ENCODE data around the gene KIRREL3. TPM values are rescaled to one million over a fixed set of nuclear protein-coding genes. Genes with fewer than 3 reads are reported as not detected.

The KIRREL3 gene
- total RNA-seq, 1 experiment from 2014 or later = 2.2 TPM

GRCh38 chr11:126601550-126602215 is 398.9 kb downstream of the KIRREL3 start:
- Histone ChIP-seq H4K20me1 (ENCODE audit: insufficient read depth) (no peaks in the 10 kb centered on the region; the same call in 1 of the 2 replicates), H3K9me3 (ENCODE audit: insufficient read depth, low read depth) (no peaks in the 10 kb centered on the region), H3K27me3 (ENCODE audit: insufficient read depth, low read depth) (peaks cover 98% of the 10 kb centered on the region), H3K4me1 (replicated peaks; ENCODE audit: insufficient read depth) (no peaks in the 10 kb centered on the region), H3K36me3 (ENCODE audit: low read depth) (no peaks in the 10 kb centered on the region), H3K27ac (no peak overlapping the region), H3K79me2 (ENCODE audit: low read depth) (no peaks in the 10 kb centered on the region), H2AFZ (no peak overlapping the region), H3K4me2 (no peak overlapping the region), H3K4me3 (no peak overlapping the region), H3F3A (ENCODE audit: insufficient read depth, low read depth) (no peaks in the 10 kb centered on the region), H3K9me2 (ENCODE audit: insufficient read depth) (no peaks in the 10 kb centered on the region)
- ChIA-PET POLR2A (ENCODE audit: unreplicated experiment) (interaction anchor here (0.5 kb wide), 1 partner anchor 93 kb away, joined by 3 read pairs; no protein-coding TSS in a partner anchor), CTCF (no interaction called here)
- intact Hi-C loops (cut with micrococcal nuclease; ENCODE audit: unreplicated experiment) = loop anchor here (10.0 kb wide), 1 partner anchor 163 kb away; no protein-coding TSS in a partner anchor
- no peak for DNase-seq
- BruUV-seq (replicated peaks) = no TSS peak
- TF ChIP-seq, protein P1, sequence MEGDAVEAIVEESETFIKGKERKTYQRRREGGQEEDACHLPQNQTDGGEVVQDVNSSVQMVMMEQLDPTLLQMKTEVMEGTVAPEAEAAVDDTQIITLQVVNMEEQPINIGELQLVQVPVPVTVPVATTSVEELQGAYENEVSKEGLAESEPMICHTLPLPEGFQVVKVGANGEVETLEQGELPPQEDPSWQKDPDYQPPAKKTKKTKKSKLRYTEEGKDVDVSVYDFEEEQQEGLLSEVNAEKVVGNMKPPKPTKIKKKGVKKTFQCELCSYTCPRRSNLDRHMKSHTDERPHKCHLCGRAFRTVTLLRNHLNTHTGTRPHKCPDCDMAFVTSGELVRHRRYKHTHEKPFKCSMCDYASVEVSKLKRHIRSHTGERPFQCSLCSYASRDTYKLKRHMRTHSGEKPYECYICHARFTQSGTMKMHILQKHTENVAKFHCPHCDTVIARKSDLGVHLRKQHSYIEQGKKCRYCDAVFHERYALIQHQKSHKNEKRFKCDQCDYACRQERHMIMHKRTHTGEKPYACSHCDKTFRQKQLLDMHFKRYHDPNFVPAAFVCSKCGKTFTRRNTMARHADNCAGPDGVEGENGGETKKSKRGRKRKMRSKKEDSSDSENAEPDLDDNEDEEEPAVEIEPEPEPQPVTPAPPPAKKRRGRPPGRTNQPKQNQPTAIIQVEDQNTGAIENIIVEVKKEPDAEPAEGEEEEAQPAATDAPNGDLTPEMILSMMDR (conservative IDR thresholded peaks at IDR 0.05) = no peak
- TF ChIP-seq EZH2 (IDR thresholded peaks at IDR 0.05; ENCODE audit: low read depth) = no peak

- intact Hi-C loops (cut with micrococcal nuclease; ENCODE audit: unreplicated experiment) = loop anchor here (10.0 kb wide), 1 partner anchor 164 kb away; no protein-coding TSS in a partner anchor
- Histone ChIP-seq H3K4me1 (replicated peaks; ENCODE audit: insufficient read depth) (no peaks in the 10 kb centered on the region), H3K9me2 (ENCODE audit: insufficient read depth) (no peaks in the 10 kb centered on the region), H3K36me3 (ENCODE audit: low read depth) (no peaks in the 10 kb centered on the region), H3K4me3 (no peak overlapping the region), H4K20me1 (ENCODE audit: insufficient read depth) (no peaks in the 10 kb centered on the region; the same call in 1 of the 2 replicates), H3K27me3 (ENCODE audit: insufficient read depth, low read depth) (peaks cover 98% of the 10 kb centered on the region), H2AFZ (no peak overlapping the region), H3K4me2 (no peak overlapping the region), H3K27ac (no peak overlapping the region), H3K9me3 (ENCODE audit: insufficient read depth, low read depth) (no peaks in the 10 kb centered on the region), H3F3A (ENCODE audit: insufficient read depth, low read depth) (no peaks in the 10 kb centered on the region), H3K79me2 (ENCODE audit: low read depth) (no peaks in the 10 kb centered on the region)
- TF ChIP-seq, protein P1 (conservative IDR thresholded peaks at IDR 0.05) = no peak
- TF ChIP-seq EZH2 (IDR thresholded peaks at IDR 0.05; ENCODE audit: low read depth) = no peak
- BruUV-seq (replicated peaks) = no TSS peak
- DNase-seq = no peak
- ChIA-PET POLR2A (ENCODE audit: unreplicated experiment) (interaction anchor here (0.5 kb wide), 1 partner anchor 94 kb away, joined by 3 read pairs; no protein-coding TSS in a partner anchor), CTCF (no interaction called here)
Observed at GRCh38 chr11:126601136-126601535, 399.4 kb downstream of the KIRREL3 start.

GRCh38 chr11:126599217-126599897 is 401.2 kb downstream of the KIRREL3 start:
- Histone ChIP-seq H3K4me2 (no peak overlapping the region), H3K79me2 (ENCODE audit: low read depth) (no peaks in the 10 kb centered on the region), H3K27ac (no peak overlapping the region), H3F3A (ENCODE audit: insufficient read depth, low read depth) (no peaks in the 10 kb centered on the region), H3K4me3 (no peak overlapping the region), H3K27me3 (ENCODE audit: insufficient read depth, low read depth) (peaks cover 100% of the 10 kb centered on the region), H4K20me1 (ENCODE audit: insufficient read depth) (no peaks in the 10 kb centered on the region; the same call in 1 of the 2 replicates), H3K4me1 (replicated peaks; ENCODE audit: insufficient read depth) (no peaks in the 10 kb centered on the region), H3K36me3 (ENCODE audit: low read depth) (no peaks in the 10 kb centered on the region), H3K9me2 (ENCODE audit: insufficient read depth) (no peaks in the 10 kb centered on the region), H3K9me3 (ENCODE audit: insufficient read depth, low read depth) (no peaks in the 10 kb centered on the region), H2AFZ (no peak overlapping the region)
- BruUV-seq (replicated peaks) = no TSS peak
- no peak for DNase-seq
- intact Hi-C loops (cut with micrococcal nuclease; ENCODE audit: unreplicated experiment) = no loop called here
- TF ChIP-seq EZH2 (IDR thresholded peaks at IDR 0.05; ENCODE audit: low read depth) = no peak
- TF ChIP-seq, protein P1 (conservative IDR thresholded peaks at IDR 0.05) = no peak
- ChIA-PET POLR2A (ENCODE audit: unreplicated experiment) (no interaction called here), CTCF (no interaction called here)
